IPS-20b (cell line): ENCODE measurements around the gene ATP23.

ENCODE experiments used
- H3K27ac ChIP-seq: one replicate; pipeline ENCODE4 v1.5.1; 2013; ENCODE audit warnings: low read length
- H3K27me3 ChIP-seq: 2 replicates; pipeline ENCODE4 v1.6.1; 2013; ENCODE audit warnings: mild to moderate bottlenecking, low read length, inconsistent platforms; ENCODE audit not compliant: insufficient read depth
- H3K36me3 ChIP-seq: 2 replicates; pipeline ENCODE4 v1.6.1; 2013; ENCODE audit warnings: low read depth, mild to moderate bottlenecking, inconsistent platforms, low read length, moderate library complexity; ENCODE audit not compliant: insufficient read depth
- H3K4me1 ChIP-seq: 2 replicates; pipeline ENCODE4 v1.6.1; 2013; ENCODE audit warnings: mild to moderate bottlenecking, control low read depth, inconsistent platforms, low read length, moderate library complexity; ENCODE audit not compliant: insufficient read depth
- H3K4me3 ChIP-seq: 2 replicates; pipeline ENCODE4 v1.5.1; 2013; ENCODE audit warnings: mild to moderate bottlenecking, low read length, inconsistent platforms
- H3K9ac ChIP-seq: 2 replicates; pipeline ENCODE4 v1.6.1; 2013; ENCODE audit warnings: low read depth, mild to moderate bottlenecking, inconsistent platforms, low read length, moderate library complexity
- H3K9me3 ChIP-seq: 2 replicates; pipeline ENCODE4 v1.6.1; 2013; ENCODE audit warnings: mild to moderate bottlenecking, low read depth, low read length, inconsistent platforms; ENCODE audit not compliant: insufficient read depth

Gene ATP23

DNA sequence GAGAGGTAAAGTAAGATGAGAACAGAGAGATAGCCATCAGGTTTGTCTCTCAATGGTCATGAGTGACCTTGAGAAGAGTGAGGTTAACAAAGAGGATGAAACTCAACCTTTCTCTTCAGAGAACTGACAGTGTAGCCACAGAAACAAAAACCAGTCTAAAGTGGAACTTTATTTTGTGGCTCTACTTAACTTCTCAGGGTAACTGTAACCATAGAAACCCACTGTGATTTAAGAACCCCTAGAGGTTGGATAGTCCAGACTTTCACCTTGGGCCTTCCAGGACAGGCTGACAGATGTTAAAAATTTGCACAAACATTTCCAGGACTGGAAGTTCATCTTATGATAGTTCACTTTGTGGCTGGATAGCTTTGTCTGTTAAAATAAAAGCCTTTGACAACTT is 48.5 kb downstream of the ATP23 start:
- Histone ChIP-seq H3K9ac (no peak overlapping the region), H3K4me1 (no peaks in the 10 kb centered on the region), H3K36me3 (no peaks in the 10 kb centered on the region), H3K27ac (no peak overlapping the region), H3K4me3 (no peak overlapping the region), H3K27me3 (no peaks in the 10 kb centered on the region), H3K9me3 (no peaks in the 10 kb centered on the region)

DNA sequence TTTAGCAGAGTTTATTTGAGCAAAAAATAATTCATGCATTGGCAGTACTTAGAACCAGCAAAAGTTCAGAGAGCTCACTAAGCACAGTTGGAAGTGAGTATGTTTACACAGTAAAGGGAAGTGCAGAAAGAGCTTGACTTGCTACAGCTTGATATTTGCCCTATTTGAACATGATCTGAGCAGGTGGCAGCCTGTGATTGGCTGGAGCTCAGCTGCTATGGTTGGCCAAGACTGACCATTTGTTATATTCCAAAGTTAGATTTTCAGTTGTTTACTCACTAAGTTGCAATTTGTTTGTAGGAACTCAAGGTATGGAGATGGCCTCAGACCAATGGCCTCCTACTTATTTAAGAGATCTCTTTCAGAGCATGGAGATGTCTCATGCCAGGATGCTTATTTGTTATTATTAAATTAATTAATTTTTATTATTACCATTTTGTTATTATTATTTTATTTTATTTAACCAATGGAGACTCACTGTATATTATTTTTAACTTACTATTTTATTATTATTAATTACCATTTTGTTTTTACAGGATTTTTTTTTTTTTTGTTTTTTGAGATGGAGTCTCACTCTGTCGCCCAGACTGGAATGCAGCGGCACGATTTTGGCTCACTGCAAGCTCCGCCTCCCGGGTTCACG is 49.0 kb downstream of the ATP23 start:
- Histone ChIP-seq H3K9me3 (0 out of 2 replicates have a peak, but pooled peaks cover under 1% of the 10 kb centered on the region), H3K4me1 (no peaks in the 10 kb centered on the region)

GRCh38 chr12:57992001-57992400 is 50.6 kb downstream of the ATP23 start:
- Histone ChIP-seq H3K9ac (no peak overlapping the region), H3K27me3 (no peaks in the 10 kb centered on the region), H3K27ac (no peak overlapping the region), H3K9me3 (peaks cover 11% of the 10 kb centered on the region; the same call in 1 of the 2 replicates), H3K4me3 (no peak overlapping the region), H3K4me1 (no peaks in the 10 kb centered on the region), H3K36me3 (no peaks in the 10 kb centered on the region)

More for the DNA sequence above, 49.0 kb downstream of the ATP23 start:
- no peak overlapping the region for H3K27ac ChIP-seq
- no peak overlapping the region for H3K9ac ChIP-seq
- no peaks in the 10 kb centered on the region for H3K36me3 ChIP-seq
- no peaks in the 10 kb centered on the region for H3K27me3 ChIP-seq
- no peak overlapping the region for H3K4me3 ChIP-seq

- Histone ChIP-seq H3K4me3 (no peak overlapping the region), H3K9me3 (peaks cover 21% of the 10 kb centered on the region), H3K9ac (no peak overlapping the region), H3K4me1 (no peaks in the 10 kb centered on the region), H3K27me3 (no peaks in the 10 kb centered on the region), H3K27ac (no peak overlapping the region), H3K36me3 (no peaks in the 10 kb centered on the region)
Measured at GRCh38 chr12:57993030-57993429, 51.7 kb downstream of the ATP23 start.

- no peaks in the 10 kb centered on the region for H3K4me1 ChIP-seq
- no peaks in the 10 kb centered on the region for H3K27me3 ChIP-seq
- H3K27ac ChIP-seq: no peak overlapping the region
- H3K36me3 ChIP-seq: no peaks in the 10 kb centered on the region
- no peak overlapping the region for H3K9ac ChIP-seq
- H3K4me3 ChIP-seq: no peak overlapping the region
- H3K9me3 ChIP-seq: peaks cover 29% of the 10 kb centered on the region
Measured at GRCh38 chr12:57993834-57994233, 52.5 kb downstream of the ATP23 start.

- no peak overlapping the region for H3K4me3 ChIP-seq
- H3K9me3 ChIP-seq: peaks cover 47% of the 10 kb centered on the region
- H3K36me3 ChIP-seq: no peaks in the 10 kb centered on the region
- no peaks in the 10 kb centered on the region for H3K4me1 ChIP-seq
- no peak overlapping the region for H3K9ac ChIP-seq
- H3K27me3 ChIP-seq: no peaks in the 10 kb centered on the region
- H3K27ac ChIP-seq: no peak overlapping the region
Measured at GRCh38 chr12:57996520-57996919, 55.2 kb downstream of the ATP23 start.

DNA sequence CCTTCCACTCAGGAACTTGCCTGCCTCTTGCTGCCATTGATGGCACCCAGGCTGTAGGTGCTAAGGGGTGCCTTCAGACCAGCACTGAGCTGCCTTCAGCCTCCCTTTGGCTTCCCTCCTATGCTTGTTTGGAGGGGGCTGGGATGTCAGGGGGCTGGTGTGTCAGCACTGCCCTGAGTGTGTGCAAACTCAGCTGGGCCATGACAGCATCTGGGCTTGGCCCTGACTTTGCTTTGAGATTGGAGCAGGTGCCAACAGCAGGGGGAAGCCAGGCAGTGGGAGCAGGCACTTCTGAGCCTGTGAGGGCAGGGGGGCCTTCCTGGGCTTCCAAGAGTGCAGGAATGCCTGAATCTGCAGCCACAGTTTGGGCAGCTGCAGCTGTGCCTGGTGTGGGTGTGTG is 56.9 kb downstream of the ATP23 start:
- Histone ChIP-seq H3K9me3 (peaks cover 47% of the 10 kb centered on the region), H3K27me3 (no peaks in the 10 kb centered on the region), H3K36me3 (no peaks in the 10 kb centered on the region), H3K4me3 (no peak overlapping the region), H3K27ac (no peak overlapping the region), H3K9ac (no peak overlapping the region), H3K4me1 (no peaks in the 10 kb centered on the region)

GRCh38 chr12:58000499-58000898 is 59.1 kb downstream of the ATP23 start:
- no peak overlapping the region for H3K4me3 ChIP-seq
- H3K27me3 ChIP-seq: no peaks in the 10 kb centered on the region
- H3K9me3 ChIP-seq: peaks cover 45% of the 10 kb centered on the region
- H3K4me1 ChIP-seq: no peaks in the 10 kb centered on the region
- H3K9ac ChIP-seq: no peak overlapping the region
- H3K27ac ChIP-seq: no peak overlapping the region
- H3K36me3 ChIP-seq: no peaks in the 10 kb centered on the region

- no peak overlapping the region for H3K27ac ChIP-seq
- no peak overlapping the region for H3K9ac ChIP-seq
- no peaks in the 10 kb centered on the region for H3K36me3 ChIP-seq
- no peak overlapping the region for H3K4me3 ChIP-seq
- no peaks in the 10 kb centered on the region for H3K9me3 ChIP-seq
- no peaks in the 10 kb centered on the region for H3K4me1 ChIP-seq
- no peaks in the 10 kb centered on the region for H3K27me3 ChIP-seq
Measured at GRCh38 chr12:58007875-58008274, 66.5 kb downstream of the ATP23 start.

DNA sequence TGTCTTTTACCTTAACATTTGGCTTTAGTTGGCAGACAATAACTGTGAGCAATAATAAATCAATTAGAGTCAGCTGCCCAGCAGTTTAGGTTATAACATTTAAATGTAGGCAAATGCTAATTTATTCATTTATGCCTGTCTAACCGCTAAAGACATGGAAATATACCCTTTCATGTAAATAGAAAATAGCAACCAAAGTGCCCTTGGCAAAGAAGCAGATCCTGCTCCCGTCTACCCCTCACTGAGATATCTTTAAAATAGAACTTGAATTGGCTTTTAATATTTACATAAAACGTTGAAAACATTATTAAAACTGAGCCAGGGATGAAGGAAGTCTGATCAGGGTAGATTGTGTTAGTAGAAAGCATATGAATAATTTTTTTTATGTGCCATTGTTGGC is 67.3 kb downstream of the ATP23 start:
- no peaks in the 10 kb centered on the region for H3K4me1 ChIP-seq

More for the DNA sequence above, 67.3 kb downstream of the ATP23 start:
- Histone ChIP-seq H3K4me3 (no peak overlapping the region), H3K9me3 (no peaks in the 10 kb centered on the region), H3K27me3 (no peaks in the 10 kb centered on the region), H3K9ac (no peak overlapping the region), H3K36me3 (no peaks in the 10 kb centered on the region), H3K27ac (no peak overlapping the region)
